GM21825 (cell line): Measurements from ENCODE around the gene KSR1.
A peak's percentile ranks its signal among the peaks of the same experiment; 100 is the strongest.

Experiments
- ATAC-seq: cut with Tn5 transposase; IDR thresholded peaks from one replicate; pipeline ENCODE4 v1.9.1; 2021; ENCODE audit warnings: mild to moderate bottlenecking, moderate library complexity; ENCODE audit not compliant: unreplicated experiment

Gene KSR1

DNA sequence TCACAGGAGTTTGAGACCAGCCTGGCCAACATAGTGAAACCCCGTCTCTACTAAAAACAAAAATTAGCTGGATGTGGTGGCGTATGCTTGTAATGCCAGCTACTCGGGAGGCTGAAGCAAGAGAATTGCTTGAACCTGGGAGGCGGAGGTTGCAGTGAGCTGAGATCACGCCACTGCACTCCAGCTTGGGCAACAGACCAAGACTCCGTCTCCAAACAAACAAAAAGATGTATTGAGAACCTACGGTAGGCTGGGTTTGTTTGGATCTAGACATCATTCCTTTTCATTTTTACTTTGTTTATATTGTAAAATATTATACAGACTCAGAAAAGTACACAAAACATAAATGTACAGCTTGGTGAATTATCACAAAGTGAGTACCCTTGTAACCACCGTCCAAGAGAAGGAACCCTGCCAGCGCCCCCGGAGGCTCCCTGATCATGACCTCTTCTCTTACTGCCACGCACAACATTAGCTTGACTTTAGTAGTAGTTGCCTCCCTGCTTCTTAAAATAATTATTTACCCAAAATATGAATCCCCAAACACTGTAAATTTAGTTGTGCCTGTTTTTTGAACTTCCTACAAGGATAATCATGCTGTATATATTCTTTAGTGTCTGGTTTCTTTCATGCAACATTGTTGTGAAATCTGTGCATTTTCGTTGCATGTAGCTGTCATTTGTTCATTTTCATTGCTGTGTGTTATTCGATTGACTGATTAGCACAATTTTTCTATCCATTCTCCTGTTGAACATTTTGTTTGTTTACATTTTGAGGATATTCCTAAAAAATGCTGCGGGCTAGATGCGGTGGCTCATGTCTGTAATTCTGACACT lies 56.5 kb downstream of the KSR1 start:
- no peak for ATAC-seq

DNA sequence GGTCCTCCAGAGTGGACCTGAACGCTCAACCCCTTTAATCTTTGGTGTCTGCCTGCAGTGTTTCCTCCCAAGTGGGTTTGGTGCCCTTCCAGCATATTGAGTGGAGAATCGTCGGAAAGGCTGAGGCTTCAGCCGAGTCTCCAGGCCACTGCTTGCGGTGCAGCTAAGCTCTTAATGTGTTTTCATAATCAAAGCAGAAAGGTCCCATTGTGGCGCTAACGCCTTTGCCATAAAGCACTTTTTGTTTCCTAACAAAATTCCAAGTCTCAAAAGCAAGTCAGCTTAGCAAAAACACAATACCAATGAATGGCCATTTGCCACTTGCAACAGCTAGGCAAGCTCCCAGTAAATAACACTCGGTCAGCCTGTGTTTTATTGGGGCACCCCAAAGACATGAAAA lies 57.6 kb downstream of the KSR1 start:
- ATAC-seq, result no peak

DNA sequence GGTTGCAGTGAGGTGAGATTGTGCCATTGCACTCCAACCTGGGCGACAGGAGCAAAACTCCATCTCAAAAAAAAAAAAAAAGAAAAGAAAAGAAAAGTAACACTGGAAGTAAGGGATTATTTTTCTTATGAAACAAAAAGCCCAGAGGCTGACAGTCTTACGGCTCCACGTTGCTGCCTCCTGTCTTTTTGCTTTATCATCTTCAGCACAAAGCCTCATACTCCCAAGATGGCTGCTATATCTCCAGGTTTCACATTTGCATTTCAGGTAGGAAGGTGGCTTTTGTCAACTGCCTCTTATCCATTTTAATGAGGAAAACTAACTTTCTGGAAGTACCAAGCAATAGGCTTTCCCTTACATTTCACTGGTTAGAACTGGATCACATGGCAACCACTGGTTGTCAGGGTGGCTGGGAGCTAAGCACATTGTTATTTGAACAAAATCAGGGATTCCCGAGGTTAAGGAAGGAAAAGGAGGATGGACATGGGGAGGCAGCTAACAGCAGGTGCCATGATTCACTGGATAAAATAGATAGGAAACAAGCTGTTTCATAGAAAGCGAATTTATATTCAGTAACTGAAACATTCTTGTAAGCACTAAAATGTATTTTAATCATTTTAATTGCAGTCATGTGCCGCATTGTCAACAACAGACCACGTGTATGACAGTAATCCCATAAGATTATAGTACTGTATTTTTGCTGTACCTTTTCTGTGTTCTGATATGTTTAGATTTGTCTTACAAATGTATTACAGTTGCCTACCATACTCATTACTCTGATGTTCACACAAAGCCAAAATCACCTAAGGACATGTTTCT lies 58.6 kb downstream of the KSR1 start:
- ATAC-seq, result no peak

DNA sequence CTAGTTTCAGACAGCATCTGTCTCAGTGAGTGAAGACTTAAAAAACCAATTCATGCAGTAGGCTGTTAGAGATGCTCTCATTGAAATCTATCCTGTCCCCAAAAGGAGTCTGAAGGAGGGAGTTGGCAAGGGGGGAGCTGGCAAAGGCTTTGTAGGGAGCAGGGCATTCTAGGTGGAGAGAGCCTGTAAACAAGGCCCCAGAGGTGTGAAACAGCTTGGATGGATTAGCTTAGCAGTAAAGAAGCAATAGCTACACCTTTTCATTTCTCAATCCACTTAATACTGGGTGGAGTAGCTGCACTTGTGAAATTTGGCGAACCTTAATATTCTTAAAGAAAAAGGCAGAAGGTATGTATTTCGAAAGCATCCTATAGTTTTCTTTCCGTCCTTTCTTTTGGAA lies 61.8 kb downstream of the KSR1 start:
- ATAC-seq, result no peak

DNA sequence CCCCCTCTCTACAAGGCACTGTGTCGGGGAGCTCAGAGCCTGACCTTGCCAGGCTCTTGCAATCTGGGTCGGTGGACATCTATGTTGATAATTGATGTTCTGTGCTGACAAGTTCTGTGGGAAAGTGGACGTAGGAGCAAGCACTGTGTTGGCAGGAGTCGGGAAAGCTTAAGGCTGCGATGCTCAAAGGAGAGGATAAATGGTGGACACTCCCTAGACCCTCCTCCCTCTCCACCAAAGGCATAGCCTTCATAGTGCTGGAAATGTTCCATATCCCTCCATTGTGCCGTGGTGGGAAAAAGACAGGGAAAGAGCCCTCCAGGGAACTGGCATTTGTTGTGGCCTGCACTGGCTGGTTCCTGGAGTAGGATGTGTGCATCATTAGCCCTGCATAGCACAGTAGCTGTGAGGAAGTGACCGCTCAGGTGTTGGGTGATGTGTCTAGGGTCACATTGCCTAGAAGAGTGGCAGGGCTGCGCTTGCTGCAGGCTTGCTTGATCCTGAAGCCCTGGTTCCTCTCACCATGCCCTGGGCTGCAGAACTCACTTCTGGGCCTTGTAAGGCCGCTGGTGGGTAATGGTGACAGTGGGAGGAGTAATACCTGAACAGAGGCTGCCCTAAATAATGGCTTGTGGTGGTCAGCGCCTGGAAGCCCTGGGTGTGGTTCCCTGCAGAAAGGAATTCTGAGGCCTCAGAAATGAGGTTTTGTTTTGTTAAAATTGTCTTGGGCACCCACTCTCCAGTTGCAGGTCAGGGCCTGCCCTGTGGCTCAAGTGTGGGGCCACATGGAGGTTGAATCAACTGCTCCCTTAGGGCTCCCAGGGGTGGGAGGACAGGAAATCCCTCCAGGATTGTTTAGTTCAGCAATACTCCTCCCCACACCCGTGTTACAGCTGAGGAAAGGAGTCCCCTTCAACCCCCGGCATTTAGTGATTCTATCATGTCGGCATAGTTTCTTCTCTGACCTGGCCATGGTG lies 62.6 kb downstream of the KSR1 start:
- peak; percentile 23 for ATAC-seq

DNA sequence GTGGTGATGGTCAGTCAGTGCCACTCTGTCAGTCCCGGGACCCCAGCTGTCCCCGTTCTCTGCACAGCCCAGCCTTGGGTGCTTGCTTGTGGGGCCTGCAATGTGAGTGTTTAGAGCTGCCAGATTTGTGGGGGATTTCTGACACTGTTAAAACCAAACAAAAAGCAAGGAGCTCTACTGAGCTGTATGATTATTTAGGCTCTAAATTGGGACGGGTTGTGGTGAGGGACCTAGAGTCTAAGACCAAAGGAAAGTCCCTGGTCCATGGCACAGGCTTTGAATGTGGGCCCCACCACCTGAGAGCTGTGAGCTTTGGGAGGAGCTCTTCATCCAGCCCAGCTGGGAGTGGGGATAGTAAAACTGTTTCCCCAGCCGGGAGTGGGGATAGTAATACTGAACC lies 63.3 kb downstream of the KSR1 start:
- ATAC-seq, result peak; percentile 55

DNA sequence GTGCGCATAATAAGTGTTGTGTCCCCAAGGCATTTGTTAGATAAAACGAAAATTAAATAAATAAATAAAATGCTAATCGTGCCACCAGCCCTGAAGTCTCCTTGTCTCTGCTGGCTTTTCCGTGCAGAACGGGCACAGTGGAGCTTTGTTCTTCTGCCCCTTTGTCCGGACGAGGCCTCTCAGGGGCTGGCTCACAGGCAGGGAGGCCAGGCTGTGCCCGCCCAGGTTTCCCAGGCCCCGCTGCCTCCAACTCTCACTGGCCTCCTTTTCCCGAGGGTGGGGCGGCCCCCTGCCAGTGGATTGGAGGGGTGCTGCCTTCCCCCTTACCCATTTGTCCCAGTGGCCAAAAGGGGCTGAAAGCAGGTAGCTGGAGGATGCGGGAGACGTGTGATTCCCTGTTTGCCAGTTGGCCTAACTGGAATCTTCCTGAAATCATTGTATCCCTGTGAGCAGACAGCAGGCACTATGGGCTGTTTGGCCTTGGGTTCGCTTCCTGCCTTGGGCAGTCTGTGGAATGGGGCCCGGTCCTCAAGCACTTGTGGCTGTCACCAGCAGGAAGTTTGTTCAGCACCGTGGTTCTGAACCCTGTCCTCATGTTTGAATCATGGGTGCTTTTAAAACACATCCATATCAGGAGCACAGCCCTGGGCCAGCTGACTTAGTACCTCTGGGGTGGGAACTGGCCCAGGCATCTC lies 64.4 kb downstream of the KSR1 start:
- no peak for ATAC-seq

DNA sequence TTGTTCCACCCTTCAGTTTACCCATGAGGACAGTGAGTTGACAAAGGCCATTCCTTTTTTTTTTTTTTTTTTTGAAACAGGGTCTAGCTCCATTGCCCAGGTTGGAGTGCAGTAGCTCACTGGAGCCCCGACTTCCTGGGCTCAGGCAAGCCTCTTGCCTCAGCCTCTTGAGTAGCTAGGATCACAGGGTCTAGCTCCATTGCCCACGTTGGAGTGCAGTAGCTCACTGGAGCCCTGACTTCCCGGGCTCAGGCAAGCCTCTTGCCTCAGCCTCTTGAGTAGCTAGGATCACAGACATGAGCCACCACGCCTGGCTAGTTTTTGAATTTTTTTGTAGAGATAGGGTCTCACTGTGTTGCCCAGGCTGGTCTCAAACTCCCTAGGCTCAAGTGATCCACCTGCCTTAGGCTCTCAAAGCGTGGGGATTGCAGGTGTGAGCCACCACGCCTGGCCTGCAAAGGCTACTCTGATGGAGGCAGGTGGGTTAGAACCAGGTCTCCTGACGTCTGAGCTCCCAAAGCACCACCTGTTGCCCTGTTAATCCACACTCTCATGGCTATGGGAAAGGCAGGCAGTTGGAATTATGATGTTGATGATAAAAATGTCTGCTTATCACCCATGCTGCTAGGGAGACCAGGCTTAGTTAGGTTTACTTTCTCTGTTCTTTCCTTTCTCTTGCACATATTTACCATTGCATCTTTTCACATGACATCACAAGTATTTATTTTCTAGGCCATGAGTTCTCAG lies 65.2 kb downstream of the KSR1 start:
- ATAC-seq, result no peak

DNA sequence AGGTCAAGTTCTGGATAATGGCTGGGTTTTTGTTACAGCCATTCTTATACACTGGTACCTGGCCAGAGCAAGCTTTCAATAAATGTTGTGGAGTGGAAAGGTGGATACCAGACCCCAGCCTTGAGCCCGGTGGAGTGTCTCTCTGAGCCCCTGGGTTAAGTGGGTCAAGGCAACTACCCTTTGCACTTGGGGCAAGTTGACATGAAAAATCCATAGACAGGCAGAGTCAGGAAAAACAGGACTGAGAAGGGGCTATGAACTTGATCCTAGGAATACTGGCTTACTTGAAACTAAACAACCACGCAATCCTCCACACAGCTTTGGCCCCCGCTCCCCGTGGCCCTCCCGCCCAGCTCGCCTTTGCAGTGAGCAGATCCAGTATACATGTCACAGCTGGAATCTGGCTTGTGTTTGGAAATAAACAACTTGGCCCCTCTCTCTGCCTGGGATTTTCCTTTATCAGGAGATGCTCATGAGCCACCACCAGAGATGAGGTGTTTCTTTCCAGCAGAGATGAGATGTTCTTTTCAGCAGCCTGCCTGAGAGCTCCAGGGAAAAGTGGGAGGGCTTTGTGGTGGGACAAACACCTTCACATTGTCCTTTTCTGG lies 65.9 kb downstream of the KSR1 start:
- ATAC-seq, result no peak

DNA sequence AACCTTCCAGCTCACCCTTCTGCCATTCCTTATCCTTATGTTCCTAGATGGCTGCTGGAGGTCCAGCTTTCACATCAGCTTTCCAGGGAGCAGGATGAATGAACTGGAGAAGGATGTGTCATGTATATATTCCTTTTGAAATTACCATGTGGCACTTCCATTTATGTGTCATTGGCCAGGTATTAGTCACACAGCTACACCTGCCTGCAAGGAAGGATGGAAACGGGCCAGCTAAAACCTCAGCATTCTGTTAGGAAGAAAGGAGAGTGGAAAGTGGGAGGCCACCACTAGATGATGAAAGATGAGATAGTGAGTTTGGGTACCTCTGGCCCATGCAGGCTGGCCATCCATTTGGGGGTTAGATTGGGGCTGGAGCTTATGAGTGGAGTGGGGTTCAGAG lies 67.5 kb downstream of the KSR1 start:
- ATAC-seq, result no peak

DNA sequence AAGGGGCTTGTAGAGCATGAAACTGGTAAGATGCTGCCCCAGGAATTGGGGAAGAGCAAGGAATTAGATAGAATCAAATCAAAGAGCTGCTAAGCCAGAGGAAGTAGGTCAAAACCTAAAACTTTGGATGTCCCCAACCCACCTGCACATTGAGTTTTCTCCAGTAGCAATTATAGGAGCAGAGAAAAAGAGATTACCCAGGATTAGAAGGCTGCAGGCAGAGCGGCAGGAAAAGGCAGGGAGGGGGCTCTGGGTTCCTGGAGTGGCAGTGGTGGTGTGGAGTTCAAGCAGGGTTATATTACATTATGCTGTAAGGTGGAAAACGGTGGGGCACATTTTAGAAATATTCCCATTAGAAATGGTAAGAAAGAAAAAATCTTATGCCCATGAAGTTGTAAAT lies 68.3 kb downstream of the KSR1 start:
- no peak for ATAC-seq

DNA sequence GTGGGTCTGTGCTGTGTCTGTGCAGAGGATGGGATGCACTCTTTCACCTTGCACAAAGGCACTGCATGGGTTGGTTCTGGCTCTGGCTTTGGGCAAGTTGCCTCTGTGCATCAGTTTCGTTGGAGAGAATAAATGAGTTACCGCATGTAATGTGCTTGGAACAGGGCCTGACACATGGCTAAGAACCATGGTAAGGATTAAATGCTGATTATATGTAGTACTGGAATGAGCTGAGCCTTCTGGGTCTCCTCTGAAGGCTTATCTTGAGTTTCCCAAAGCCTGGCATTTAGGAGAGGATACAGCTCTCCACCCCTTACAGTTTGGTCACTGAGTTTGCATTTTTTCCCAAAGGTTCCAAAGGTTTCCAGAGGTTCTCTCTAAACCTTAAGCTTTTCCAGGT lies 69.1 kb downstream of the KSR1 start:
- ATAC-seq, result no peak

DNA sequence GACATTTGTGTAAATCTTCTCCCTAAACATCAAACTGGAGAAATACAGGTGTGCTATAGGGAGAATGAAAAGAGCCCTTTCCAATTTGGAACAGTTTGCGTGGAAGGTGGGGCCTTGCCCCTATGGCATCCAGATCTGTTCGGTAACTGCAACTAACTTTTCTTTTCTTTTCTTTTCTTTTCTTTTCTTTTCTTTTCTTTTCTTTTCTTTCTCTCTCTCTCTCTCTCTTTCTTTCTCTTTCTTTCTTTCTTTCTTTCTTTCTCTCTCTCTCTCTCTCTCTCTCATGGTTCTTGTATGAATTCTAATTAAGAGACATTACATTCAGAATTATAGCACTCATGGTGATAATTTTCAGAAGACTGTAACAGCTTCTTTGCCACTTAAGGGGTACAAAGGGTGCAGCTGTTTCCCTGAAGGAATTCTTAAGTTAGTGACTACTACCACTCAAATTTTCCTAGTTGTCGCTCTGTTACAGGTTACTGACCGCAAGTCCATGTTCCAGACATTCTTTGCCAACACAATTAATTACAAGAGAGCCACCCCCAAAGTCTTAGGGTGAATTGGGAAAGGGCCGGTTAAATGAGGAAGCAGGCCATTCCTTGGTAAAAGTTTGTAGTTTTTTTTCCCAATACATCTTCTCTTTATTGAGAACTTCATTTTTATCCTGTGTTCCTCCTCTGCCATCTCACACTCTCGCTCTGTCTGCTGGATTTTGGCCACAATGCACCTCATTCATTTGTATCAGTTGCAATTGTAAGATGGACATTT lies 69.8 kb downstream of the KSR1 start:
- no peak for ATAC-seq

DNA sequence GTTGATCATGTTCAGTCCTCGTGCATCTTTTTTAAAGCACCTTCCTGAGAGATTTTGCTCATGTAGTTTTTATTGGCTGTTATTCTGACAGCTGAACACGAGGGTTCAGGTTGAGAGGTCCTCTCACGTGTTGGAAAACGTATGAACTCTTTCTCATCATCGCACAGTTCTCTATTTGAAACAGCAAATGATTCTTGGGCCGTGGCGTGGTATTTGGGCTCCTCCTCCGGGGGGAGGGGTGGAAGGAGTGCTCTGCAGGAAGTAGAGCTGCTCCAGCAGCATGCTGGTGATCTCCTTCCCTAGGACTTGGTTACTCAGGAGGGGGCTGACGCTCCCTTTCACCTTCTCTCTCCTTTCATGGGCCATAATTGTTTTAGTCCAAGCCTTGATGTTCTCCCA lies 70.4 kb downstream of the KSR1 start:
- no peak for ATAC-seq

DNA sequence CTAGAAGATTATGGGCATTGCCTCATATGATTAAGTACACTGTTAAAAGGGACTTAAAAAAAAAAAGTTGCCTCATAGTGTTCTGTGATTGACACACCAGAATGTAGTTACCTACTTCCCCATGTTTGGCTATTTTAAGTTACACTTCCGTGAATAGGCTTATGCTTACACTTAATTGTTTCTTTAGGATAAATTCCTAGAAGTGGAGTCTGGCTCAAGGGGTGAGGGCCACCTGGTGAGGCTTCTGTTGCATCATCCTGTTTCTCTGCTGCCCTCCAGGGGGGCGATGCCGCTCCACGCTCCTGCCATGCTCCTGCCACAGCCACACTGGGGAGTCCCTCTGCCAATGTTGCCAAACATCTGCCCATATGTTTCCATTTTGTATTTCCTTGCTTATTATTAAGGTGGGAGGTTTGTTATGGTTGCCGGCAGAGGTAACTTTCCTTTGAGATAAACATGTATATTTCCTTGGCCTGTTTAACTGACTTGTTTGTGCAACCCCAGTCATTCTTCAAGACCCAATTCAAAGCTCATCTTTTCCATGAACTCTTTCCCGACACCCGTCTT lies 73.1 kb downstream of the KSR1 start:
- ATAC-seq, result no peak

DNA sequence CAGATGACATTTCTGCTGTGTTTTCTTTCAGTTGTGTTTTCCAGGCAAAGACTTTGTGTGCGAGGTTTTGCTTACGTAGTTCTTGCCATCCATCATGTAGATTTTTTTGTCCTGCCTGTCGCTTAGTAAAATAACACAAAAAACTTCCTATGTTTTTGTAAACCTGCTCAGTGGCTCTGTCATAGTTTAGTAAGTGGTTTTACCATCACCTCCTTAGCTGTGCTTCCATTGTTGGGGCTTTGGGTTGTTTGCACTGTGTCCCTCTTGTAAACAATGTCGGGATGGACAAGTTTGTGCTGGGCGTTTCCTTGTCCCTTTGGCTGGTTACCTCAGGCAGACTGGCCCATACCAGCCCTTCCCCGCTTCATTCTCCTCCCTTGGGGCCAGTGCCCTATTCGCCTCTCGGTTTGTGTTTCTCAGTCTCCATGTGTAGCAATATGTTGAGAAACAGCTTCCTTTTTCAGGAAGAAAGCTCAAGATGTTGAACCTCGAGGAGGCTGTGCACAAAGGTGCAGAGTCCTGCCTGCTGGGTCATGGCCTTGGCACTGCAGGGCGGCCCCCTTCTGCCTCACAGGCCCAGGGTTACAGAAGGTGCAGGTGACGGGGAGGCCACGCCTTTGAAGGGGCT lies 74.6 kb downstream of the KSR1 start:
- peak; percentile 42 for ATAC-seq

DNA sequence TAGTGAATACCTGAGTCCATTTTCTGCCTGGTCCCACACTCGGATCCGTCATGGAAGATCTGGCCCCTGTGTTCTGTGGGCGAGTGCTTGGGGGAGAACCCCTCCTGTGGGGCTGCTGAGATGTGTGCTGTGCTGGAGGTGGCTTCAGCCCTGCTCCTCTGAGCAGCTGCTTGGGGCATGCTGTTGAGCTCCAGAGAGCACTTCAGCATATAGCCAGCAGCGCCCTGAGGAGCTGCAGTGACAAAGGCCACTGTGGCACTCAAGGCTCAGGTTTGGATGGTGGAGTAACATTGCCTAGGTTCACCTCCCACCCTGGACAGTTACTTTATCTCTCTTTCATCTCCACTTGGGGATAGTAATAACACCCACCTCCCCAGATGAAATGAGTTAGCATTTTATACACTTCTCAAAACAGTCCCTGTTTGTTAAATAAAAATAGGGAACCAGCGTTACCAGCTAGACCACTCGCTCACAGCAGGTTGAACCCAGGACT lies 75.3 kb downstream of the KSR1 start:
- peak; percentile 12 for ATAC-seq
